Activated T-cell treated with anti-CD3 and anti-CD28 coated beads, Interleukin-2, amount 50 U/mL, for 72 hours (primary cell): ENCODE data around the gene ENOX1. TPM values are rescaled to one million over a fixed set of nuclear protein-coding genes. Genes with fewer than 3 reads are reported as not detected.

ENCODE experiments used
- ATAC-seq, 2 donors: fragments of 150-1000 bp; cut with Tn5 transposase; replicated peaks in 1 of 2; 2 replicates each; pipeline ENCODE4 v1.10.0; 2021; ENCODE audit warnings: moderate library complexity in 2 of 2, mild to moderate bottlenecking in 1 of 2
- DNase-seq, 2 donors: peaks; one replicate each; pipeline ENCODE4 v3.0.0; 2021 to 2022; ENCODE audit warnings: mixed read lengths in 1 of 2
- H3K27ac Mint-ChIP-seq: one replicate; pipeline ENCODE4 v1.8.0; 2022; ENCODE audit warnings: mild to moderate bottlenecking, moderate library complexity, mixed read lengths
- H3K27me3 Mint-ChIP-seq: one replicate; pipeline ENCODE4 v1.8.0; 2022; ENCODE audit warnings: low read depth, mixed read lengths
- H3K36me3 Mint-ChIP-seq, 2 donors: one replicate each; pipeline ENCODE4 v1.8.0; 2022; ENCODE audit warnings: mixed read lengths in 2 of 2, mild to moderate bottlenecking in 1 of 2; ENCODE audit not compliant: insufficient read depth in 2 of 2
- H3K4me1 Mint-ChIP-seq: one replicate; pipeline ENCODE4 v1.8.0; 2022; ENCODE audit warnings: low read depth, mixed read lengths
- H3K4me3 Mint-ChIP-seq, 2 donors: one replicate each; pipeline ENCODE4 v1.8.0; 2022; ENCODE audit warnings: mild to moderate bottlenecking in 2 of 2, mixed read lengths in 2 of 2, moderate library complexity in 2 of 2
- H3K9me3 Mint-ChIP-seq, 2 donors: one replicate each; pipeline ENCODE4 v1.8.0; 2022; ENCODE audit warnings: mixed read lengths in 2 of 2
- total RNA-seq, 2 donors: library from RNA; stranded (reverse); gene quantifications; one replicate each; pipeline ENCODE4 v1.2.3, GENCODE V29; 2022

Gene ENOX1
- total RNA-seq, 2 donors from 2014 or later = 1.2 to 2.0 TPM

DNA sequence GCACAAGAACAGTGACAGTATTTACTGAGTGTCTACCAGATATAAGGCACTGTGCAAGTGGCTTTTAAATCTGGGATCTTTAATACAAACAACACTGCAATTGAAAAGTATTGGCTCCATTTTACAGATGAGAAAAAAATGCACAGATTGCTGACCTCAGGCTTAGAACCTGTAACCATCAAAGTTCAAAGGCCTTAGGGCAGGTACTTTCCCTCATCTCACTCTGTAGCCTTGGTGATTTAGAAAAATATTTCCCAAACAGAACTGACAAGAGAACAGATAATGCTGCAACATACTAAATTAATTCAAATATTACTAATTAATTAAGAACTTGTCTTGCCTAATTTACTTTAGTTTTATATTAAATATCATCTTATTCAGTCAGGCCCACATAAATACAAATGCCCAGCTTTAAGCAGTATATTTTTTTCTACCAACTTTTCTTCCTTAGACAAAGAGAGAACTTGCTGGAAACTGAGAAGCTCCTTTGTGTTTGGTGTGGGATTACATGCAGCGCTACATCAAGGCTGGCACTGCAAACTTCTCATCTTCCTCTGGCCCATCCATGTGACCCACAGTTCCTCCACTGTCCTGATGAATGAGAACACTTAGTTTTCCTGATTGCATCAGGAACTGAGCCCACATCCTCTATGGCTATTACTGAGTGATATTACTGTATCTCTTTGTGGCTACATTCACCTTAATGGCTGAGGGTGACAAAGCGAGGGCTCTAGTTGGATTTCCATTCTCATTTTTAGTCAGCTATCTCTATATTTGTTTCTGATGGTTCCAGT is 302.1 kb downstream of the ENOX1 start:
- DNase-seq = no peak
- Mint-ChIP-seq H3K27ac (no peak overlapping the region), H3K9me3 (no peaks in the 10 kb centered on the region), H3K4me3 (no peak overlapping the region), H3K27me3 (no peaks in the 10 kb centered on the region), H3K4me1 (no peaks in the 10 kb centered on the region), H3K36me3 (no peaks in the 10 kb centered on the region)
- no peak for ATAC-seq

GRCh38 chr13:43483930-43484329 is 302.8 kb downstream of the ENOX1 start:
- ATAC-seq = no peak
- H3K4me1 Mint-ChIP-seq = no peaks in the 10 kb centered on the region
- no peak for DNase-seq
- H3K9me3 Mint-ChIP-seq = no peaks in the 10 kb centered on the region
- no peaks in the 10 kb centered on the region for H3K27me3 Mint-ChIP-seq
- no peak overlapping the region for H3K27ac Mint-ChIP-seq
- H3K4me3 Mint-ChIP-seq = no peak overlapping the region
- no peaks in the 10 kb centered on the region for H3K36me3 Mint-ChIP-seq

DNA sequence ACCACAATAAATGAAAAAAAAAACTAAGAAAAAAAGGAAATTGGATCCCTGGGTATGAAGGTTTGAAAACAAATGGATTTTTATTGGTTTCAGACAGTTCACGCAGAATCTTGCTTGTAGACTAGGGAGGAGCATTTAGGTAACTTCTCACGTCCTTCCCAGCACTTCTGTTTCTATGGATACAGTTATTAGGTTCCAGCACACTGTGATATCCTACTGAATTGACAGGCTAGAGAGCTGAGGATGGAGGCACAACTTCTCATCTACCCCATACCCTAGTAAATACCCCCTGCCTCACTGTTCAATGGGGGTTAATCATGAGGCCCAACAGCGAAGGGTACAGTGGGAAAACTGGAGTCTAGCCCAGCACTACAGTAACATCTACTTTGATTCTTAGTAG is 304.1 kb downstream of the ENOX1 start:
- Mint-ChIP-seq H3K27me3 (no peaks in the 10 kb centered on the region), H3K9me3 (no peaks in the 10 kb centered on the region), H3K4me3 (no peak overlapping the region), H3K4me1 (no peaks in the 10 kb centered on the region), H3K27ac (no peak overlapping the region), H3K36me3 (no peaks in the 10 kb centered on the region)
- DNase-seq (no peak), ATAC-seq (no peak)

- DNase-seq (no peak), ATAC-seq (no peak)
- no peak overlapping the region for H3K4me3 Mint-ChIP-seq
- no peak overlapping the region for H3K27ac Mint-ChIP-seq
- no peaks in the 10 kb centered on the region for H3K9me3 Mint-ChIP-seq
- no peaks in the 10 kb centered on the region for H3K27me3 Mint-ChIP-seq
- no peaks in the 10 kb centered on the region for H3K4me1 Mint-ChIP-seq
- no peaks in the 10 kb centered on the region for H3K36me3 Mint-ChIP-seq
Measured at GRCh38 chr13:43482026-43482425, 304.7 kb downstream of the ENOX1 start.

DNA sequence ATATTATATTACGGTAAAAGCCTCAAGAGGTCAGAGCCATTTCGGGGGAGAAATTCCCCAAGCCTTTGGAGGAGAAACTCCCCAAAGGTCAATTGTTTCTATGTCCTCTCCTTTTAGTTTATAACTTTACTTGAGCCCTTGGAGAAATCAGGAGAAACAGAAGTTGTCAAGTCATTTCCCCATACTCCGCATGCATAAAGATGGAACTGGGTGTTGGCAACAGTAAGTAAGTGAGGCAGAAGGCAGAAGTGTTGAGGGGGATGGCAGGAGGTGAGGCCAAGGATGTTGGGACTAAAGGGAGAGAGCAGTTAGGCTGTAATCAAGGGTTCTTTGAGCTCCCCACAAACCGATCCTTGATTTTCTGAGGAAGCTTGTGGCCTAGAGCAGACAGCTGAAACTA is 307.9 kb downstream of the ENOX1 start:
- Mint-ChIP-seq H3K36me3 (no peaks in the 10 kb centered on the region), H3K27me3 (peaks cover 8% of the 10 kb centered on the region), H3K9me3 (no peaks in the 10 kb centered on the region), H3K4me3 (no peak overlapping the region), H3K4me1 (no peaks in the 10 kb centered on the region), H3K27ac (no peak overlapping the region)
- ATAC-seq (no peak), DNase-seq (no peak)

- H3K36me3 Mint-ChIP-seq = no peaks in the 10 kb centered on the region
- no peaks in the 10 kb centered on the region for H3K4me1 Mint-ChIP-seq
- no peak overlapping the region for H3K27ac Mint-ChIP-seq
- H3K9me3 Mint-ChIP-seq = no peaks in the 10 kb centered on the region
- peaks cover 8% of the 10 kb centered on the region for H3K27me3 Mint-ChIP-seq
- no peak for DNase-seq
- ATAC-seq = no peak
- H3K4me3 Mint-ChIP-seq = no peak overlapping the region
Measured at GRCh38 chr13:43478211-43478610, 308.6 kb downstream of the ENOX1 start.

DNA sequence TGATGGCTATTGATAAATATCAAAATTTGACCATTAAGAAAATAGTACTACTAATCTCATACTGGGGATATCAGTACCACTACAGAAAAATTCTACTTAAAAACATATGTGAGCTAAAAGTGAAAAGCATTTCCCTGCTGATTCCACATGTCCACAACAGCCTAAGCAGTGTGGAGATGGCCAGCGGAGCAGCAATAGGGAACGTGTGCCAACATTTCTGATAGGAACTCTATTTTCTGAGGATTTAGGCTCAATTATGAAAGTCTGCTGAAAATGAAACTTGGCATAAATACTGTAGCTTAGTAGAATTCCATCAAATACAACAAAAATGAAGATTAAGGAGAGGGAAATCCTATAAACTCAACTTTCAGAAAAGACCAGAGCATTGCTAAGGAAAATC is 311.6 kb downstream of the ENOX1 start:
- Mint-ChIP-seq H3K27ac (no peak overlapping the region), H3K36me3 (no peaks in the 10 kb centered on the region)
- ATAC-seq = no peak

GRCh38 chr13:43473437-43473836 is 313.3 kb downstream of the ENOX1 start:
- Mint-ChIP-seq H3K27ac (no peak overlapping the region), H3K9me3 (no peaks in the 10 kb centered on the region), H3K4me3 (no peak overlapping the region), H3K27me3 (peaks cover 14% of the 10 kb centered on the region), H3K4me1 (no peaks in the 10 kb centered on the region), H3K36me3 (no peaks in the 10 kb centered on the region)
- DNase-seq (no peak), ATAC-seq (no peak)

More for the DNA sequence above, 311.6 kb downstream of the ENOX1 start:
- no peak for DNase-seq
- Mint-ChIP-seq H3K9me3 (no peaks in the 10 kb centered on the region), H3K4me1 (no peaks in the 10 kb centered on the region), H3K4me3 (no peak overlapping the region), H3K27me3 (peaks cover 14% of the 10 kb centered on the region)

DNA sequence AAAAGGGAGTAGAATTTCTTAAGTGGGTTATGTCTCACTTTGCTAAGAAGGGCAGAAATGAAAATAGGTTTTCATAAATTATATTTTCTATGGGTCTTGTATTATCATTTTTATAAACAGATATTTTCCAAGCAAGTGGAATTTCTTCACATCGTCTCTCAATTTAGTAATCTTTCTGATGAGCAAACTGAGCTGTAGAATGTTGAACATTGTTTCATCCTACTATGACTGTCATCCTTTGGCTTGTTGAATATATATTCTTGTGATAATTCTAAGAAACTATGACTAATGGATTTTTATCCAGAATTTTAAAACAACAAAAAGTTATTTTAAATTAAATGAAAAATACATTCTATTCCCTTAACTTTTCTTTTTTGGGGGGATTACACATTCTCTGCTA is 313.8 kb downstream of the ENOX1 start:
- no peaks in the 10 kb centered on the region for H3K9me3 Mint-ChIP-seq
- H3K4me1 Mint-ChIP-seq = no peaks in the 10 kb centered on the region
- no peak for ATAC-seq
- no peak overlapping the region for H3K27ac Mint-ChIP-seq
- no peak for DNase-seq
- H3K4me3 Mint-ChIP-seq = no peak overlapping the region
- peaks cover 14% of the 10 kb centered on the region for H3K27me3 Mint-ChIP-seq
- no peaks in the 10 kb centered on the region for H3K36me3 Mint-ChIP-seq

- H3K36me3 Mint-ChIP-seq = no peaks in the 10 kb centered on the region
- DNase-seq (no peak), ATAC-seq (no peak)
- H3K27ac Mint-ChIP-seq = no peak overlapping the region
- H3K4me1 Mint-ChIP-seq = no peaks in the 10 kb centered on the region
- H3K27me3 Mint-ChIP-seq = peaks cover 14% of the 10 kb centered on the region
- H3K9me3 Mint-ChIP-seq = no peaks in the 10 kb centered on the region
- H3K4me3 Mint-ChIP-seq = no peak overlapping the region
Measured at GRCh38 chr13:43472339-43472738, 314.4 kb downstream of the ENOX1 start.

DNA sequence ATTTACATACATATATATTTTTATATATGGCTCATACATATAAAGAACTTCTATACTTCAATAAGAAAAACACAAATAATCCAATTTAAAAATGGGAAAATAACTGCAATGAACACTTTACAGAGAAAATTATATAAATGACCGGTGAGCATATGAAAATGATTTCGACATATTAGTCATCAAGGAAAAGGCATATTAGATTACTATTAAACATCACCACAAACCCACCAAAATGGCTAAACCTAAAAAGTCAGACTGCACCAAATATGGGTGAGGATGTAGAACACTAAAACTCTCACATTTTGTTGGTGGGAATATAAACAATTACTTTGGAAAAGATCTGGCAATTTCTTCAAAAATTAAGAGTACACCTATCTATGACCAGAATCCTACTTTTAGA is 316.2 kb downstream of the ENOX1 start:
- no peaks in the 10 kb centered on the region for H3K9me3 Mint-ChIP-seq
- peaks cover 6% of the 10 kb centered on the region for H3K27me3 Mint-ChIP-seq
- DNase-seq = no peak
- H3K36me3 Mint-ChIP-seq = no peaks in the 10 kb centered on the region
- no peaks in the 10 kb centered on the region for H3K4me1 Mint-ChIP-seq
- no peak for ATAC-seq
- no peak overlapping the region for H3K4me3 Mint-ChIP-seq
- no peak overlapping the region for H3K27ac Mint-ChIP-seq

DNA sequence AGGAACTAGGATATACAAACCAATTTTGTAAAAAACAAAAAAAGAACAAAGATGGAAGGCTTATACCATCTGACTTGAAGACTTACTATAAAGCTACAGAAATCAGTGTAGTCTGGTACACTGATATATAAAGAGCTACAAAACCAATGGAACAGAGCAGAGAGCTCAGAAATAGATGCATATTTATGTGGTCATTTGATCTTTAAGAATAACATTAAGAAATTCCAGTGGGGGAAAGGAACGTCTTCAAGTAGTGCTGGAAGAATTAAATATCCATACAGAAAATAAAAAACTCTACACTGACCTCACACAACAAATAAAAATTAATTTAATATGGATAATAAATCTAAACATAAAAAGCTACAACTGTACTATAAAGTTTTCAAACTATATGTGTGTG is 317.0 kb downstream of the ENOX1 start:
- DNase-seq (no peak), ATAC-seq (no peak)
- no peaks in the 10 kb centered on the region for H3K4me1 Mint-ChIP-seq
- no peaks in the 10 kb centered on the region for H3K9me3 Mint-ChIP-seq
- H3K27me3 Mint-ChIP-seq = peaks cover 6% of the 10 kb centered on the region
- no peaks in the 10 kb centered on the region for H3K36me3 Mint-ChIP-seq
- H3K4me3 Mint-ChIP-seq = no peak overlapping the region
- no peak overlapping the region for H3K27ac Mint-ChIP-seq

GRCh38 chr13:43464578-43465264 is 322.1 kb downstream of the ENOX1 start:
- Mint-ChIP-seq H3K4me3 (no peak overlapping the region), H3K36me3 (no peaks in the 10 kb centered on the region), H3K9me3 (no peaks in the 10 kb centered on the region), H3K27me3 (no peaks in the 10 kb centered on the region), H3K27ac (no peak overlapping the region), H3K4me1 (no peaks in the 10 kb centered on the region)
- DNase-seq = no peak
- no peak for ATAC-seq
